ENCODE data around the gene SVOPL. TPM values are rescaled to one million over a fixed set of nuclear protein-coding genes. Genes with fewer than 3 reads are reported as not detected.

Gene SVOPL
- total RNA-seq, 4 donors from 2014 or later, result 4.1 to 4.6 TPM; not detected in 2

DNA sequence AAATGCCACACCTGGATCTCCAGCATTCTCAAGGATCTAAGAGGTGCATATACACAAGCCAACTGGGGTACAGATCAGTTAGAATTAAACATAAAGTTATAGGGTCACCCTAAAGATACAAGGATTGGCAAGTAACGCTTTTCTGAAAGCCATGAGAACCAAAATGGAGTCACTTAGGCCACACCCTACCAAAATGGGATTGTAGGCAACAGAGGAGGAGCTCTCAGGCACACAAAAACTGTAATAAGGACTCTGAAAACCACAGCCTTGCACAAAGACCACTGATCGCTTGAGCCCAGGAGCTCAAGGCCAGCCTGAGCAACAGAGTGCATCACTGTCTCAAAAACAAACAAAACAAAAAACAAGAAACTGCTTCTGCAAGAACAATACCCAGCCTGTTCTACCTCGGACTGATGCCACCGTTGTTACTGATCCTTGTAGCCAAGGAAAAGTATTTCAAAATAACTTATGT, 35.5 kb downstream of the SVOPL start:
- no peak for DNase-seq
- Histone ChIP-seq H3K4me1 (peaks cover 0 to 3% (median 0%) of the 10 kb centered on the region in 4 donors), H3K27ac (peak overlapping the region in 1 of 4 donors; percentile 25), H3K9me3 (no peaks in the 10 kb centered on the region), H3K27me3 (no peaks in the 10 kb centered on the region), H3K36me3 (no peaks in the 10 kb centered on the region), H3K4me3 (no peak overlapping the region)
- intact Hi-C loops (cut with DNase I; ENCODE audit: low total_unique reads) (no loop called here), in situ Hi-C loops (cut with MboI; ENCODE audit: low pct_ligation_motif_present in 1 of 4, low pct_unique_long_range_greater_than_20kb in 1 of 4, low sequenced_read_pairs in 3 of 4) (no loop called here)
- TF ChIP-seq POLR2AphosphoS5 (IDR thresholded peaks at IDR 0.05), result no peak
- TF ChIP-seq, protein P1, sequence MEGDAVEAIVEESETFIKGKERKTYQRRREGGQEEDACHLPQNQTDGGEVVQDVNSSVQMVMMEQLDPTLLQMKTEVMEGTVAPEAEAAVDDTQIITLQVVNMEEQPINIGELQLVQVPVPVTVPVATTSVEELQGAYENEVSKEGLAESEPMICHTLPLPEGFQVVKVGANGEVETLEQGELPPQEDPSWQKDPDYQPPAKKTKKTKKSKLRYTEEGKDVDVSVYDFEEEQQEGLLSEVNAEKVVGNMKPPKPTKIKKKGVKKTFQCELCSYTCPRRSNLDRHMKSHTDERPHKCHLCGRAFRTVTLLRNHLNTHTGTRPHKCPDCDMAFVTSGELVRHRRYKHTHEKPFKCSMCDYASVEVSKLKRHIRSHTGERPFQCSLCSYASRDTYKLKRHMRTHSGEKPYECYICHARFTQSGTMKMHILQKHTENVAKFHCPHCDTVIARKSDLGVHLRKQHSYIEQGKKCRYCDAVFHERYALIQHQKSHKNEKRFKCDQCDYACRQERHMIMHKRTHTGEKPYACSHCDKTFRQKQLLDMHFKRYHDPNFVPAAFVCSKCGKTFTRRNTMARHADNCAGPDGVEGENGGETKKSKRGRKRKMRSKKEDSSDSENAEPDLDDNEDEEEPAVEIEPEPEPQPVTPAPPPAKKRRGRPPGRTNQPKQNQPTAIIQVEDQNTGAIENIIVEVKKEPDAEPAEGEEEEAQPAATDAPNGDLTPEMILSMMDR (IDR thresholded peaks at IDR 0.05), result no peak
- TF ChIP-seq EP300 (IDR thresholded peaks at IDR 0.05; ENCODE audit: low read depth), result no peak
- no peak for TF ChIP-seq POLR2A (IDR thresholded peaks at IDR 0.05)
- WGBS, 2 donors (ENCODE audit: low coverage in 1 of 2), result 53 to 62% methylated on average over 4 of the region's 4 CpGs

DNA sequence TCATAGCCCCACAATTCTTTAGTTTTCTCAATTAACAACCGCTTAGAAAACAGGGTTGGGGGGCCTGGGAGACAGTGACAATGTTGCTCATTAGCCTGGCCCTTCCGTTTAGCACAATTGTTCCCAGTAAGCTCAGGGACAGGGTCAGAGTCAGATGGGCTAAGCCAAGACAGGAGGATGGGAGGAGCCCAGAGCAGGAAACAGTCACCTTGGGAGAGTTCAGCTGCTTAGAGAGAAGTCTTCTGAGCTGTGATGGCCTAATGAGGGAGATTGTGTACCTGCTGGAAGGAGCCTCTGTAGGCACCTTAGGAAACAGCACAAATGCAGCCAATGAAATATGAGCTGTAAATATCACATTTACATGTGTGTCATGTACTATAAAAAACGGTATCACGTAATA, 35.9 kb downstream of the SVOPL start:
- Histone ChIP-seq H3K36me3 (no peaks in the 10 kb centered on the region), H3K27ac (peak overlapping the region in 1 of 4 donors; percentile 25), H3K4me3 (no peak overlapping the region), H3K9me3 (no peaks in the 10 kb centered on the region), H3K4me1 (peaks cover 0 to 3% (median 0%) of the 10 kb centered on the region in 4 donors), H3K27me3 (no peaks in the 10 kb centered on the region)
- TF ChIP-seq EP300 (IDR thresholded peaks at IDR 0.05; ENCODE audit: low read depth) (no peak), POLR2AphosphoS5 (IDR thresholded peaks at IDR 0.05) (peak in 1 of 3 donors; percentile 28), POLR2A (IDR thresholded peaks at IDR 0.05) (peak; percentile 29)
- TF ChIP-seq, protein P1 (IDR thresholded peaks at IDR 0.05), result no peak
- WGBS, 2 donors (ENCODE audit: low coverage in 1 of 2), result 58 to 76% methylated on average over 2 to 4 of the region's 4 CpGs
- intact Hi-C loops (cut with DNase I; ENCODE audit: low total_unique reads), result no loop called here
- DNase-seq, result peak; percentile 24
- in situ Hi-C loops (cut with MboI; ENCODE audit: low pct_ligation_motif_present in 1 of 4, low pct_unique_long_range_greater_than_20kb in 1 of 4, low sequenced_read_pairs in 3 of 4), result no loop called here

DNA sequence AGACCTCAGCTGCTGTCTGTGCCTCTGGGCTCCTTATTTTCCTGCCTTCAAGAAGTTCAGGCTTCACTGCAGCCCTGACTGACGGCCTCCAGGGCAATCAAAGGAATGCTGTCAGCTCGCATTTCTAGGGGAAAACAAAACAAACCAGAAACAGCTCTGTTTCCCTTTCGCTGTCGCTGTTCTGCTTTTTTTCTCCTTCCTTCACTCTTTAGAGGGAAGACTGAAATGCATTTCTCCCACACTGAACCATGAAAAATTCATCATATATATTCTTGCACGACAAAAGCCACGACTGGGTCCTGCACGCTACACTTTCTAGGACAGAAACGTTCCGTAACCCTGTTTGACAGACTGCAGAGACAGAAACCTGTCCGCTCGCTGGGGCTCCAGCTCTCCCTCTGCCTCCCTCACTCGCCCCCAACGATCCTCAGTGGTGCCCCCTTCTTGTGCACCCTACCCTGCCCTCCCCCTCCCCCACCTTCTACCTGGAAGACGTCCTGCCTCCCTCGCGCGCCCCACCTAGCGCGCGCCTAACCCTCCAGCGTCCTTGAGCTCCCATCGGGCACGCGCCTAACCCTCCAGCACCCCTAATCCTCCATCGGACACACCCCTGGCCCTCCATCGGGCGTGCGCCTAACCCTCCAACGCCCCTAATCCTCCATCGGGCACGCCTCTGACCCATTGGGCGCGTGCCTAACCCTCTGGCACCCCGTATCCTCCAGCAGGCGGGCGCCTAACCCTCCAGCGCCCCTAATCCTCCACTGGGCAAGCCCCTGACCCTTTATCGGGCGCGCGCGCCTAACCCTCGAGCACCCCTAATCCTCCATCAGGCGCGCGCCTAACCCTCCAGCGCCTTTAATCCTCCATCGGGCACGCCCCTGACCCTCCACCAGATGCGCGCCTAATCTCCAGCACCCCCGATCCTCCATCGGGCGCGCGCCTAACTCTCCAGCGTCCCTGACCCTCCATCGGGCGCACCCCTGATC, 37.1 kb downstream of the SVOPL start:
- Histone ChIP-seq H3K9me3 (no peaks in the 10 kb centered on the region), H3K4me3 (peak overlapping the region in 3 of 4 donors; percentile 13 to 43 (median 32)), H3K27ac (peak overlapping the region; percentile 0 to 43 (median 21)), H3K4me1 (peaks cover 0 to under 1% (median 0%) of the 10 kb centered on the region in 4 donors), H3K36me3 (no peaks in the 10 kb centered on the region), H3K27me3 (no peaks in the 10 kb centered on the region)
- WGBS, 2 donors (ENCODE audit: low coverage in 1 of 2), result 34 to 42% methylated on average over 23 to 59 of the region's 59 CpGs
- peak; percentile 25 for DNase-seq
- intact Hi-C loops (cut with DNase I; ENCODE audit: low total_unique reads), result no loop called here
- in situ Hi-C loops (cut with MboI; ENCODE audit: low pct_ligation_motif_present in 1 of 4, low pct_unique_long_range_greater_than_20kb in 1 of 4, low sequenced_read_pairs in 3 of 4), result no loop called here
- TF ChIP-seq POLR2AphosphoS5 (IDR thresholded peaks at IDR 0.05) (no peak), POLR2A (IDR thresholded peaks at IDR 0.05) (no peak)

DNA sequence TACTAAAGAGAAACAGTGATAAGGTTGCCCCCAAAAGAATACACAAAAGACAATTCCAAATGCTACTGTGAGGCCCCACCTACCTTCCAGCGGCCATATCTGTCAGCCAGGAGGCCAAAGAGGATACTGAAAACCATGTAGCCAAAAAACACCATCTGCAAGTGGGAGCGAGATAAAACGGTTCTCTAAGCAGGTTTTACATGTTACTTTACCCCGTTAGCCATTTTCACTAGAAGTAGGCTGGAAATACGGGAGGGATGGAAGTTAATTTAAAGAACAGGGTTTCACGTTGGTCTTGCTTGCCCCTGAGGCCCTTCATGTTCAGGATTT, 38.2 kb downstream of the SVOPL start:
- Histone ChIP-seq H3K27ac (no peak overlapping the region), H3K4me3 (no peak overlapping the region), H3K27me3 (no peaks in the 10 kb centered on the region), H3K4me1 (no peaks in the 10 kb centered on the region), H3K36me3 (no peaks in the 10 kb centered on the region), H3K9me3 (no peaks in the 10 kb centered on the region)
- no peak for DNase-seq
- in situ Hi-C loops (cut with MboI; ENCODE audit: low pct_ligation_motif_present in 1 of 4, low pct_unique_long_range_greater_than_20kb in 1 of 4, low sequenced_read_pairs in 3 of 4) (no loop called here), intact Hi-C loops (cut with DNase I; ENCODE audit: low total_unique reads) (no loop called here)
- TF ChIP-seq POLR2AphosphoS5 (IDR thresholded peaks at IDR 0.05) (no peak), EP300 (IDR thresholded peaks at IDR 0.05; ENCODE audit: low read depth) (no peak), POLR2A (IDR thresholded peaks at IDR 0.05) (no peak)
- TF ChIP-seq, protein P1 (IDR thresholded peaks at IDR 0.05), result no peak
- 81 to 87% methylated on average over 5 to 6 of the region's 6 CpGs for WGBS, 2 donors (ENCODE audit: low coverage in 1 of 2)

Measured in transverse colon (tissue), 4 donors.